Nephron progenitor cell (in vitro differentiated cells): ENCODE data around the gene NLRP3.
"Not testable (repeated sequence)": the region's sequence is repeated elsewhere in the genome, so short reads cannot be mapped to it uniquely, and the experiment has no call there.

Source experiments
- DNase-seq: peaks from one replicate; pipeline ENCODE4 v3.0.0; 2021
- H3K27ac Mint-ChIP-seq: 2 replicates; pipeline ENCODE4 v1.8.0; 2021; ENCODE audit warnings: mild to moderate bottlenecking, moderate library complexity, mixed read lengths
- H3K27me3 Mint-ChIP-seq: 2 replicates; pipeline ENCODE4 v1.8.0; 2021; ENCODE audit warnings: mild to moderate bottlenecking, low read depth, mixed read lengths; ENCODE audit not compliant: poor library complexity
- H3K36me3 Mint-ChIP-seq: 2 replicates; pipeline ENCODE4 v1.8.0; 2021; ENCODE audit warnings: low read depth, mixed read lengths
- H3K4me1 Mint-ChIP-seq: 2 replicates; pipeline ENCODE4 v1.8.0; 2021; ENCODE audit warnings: mixed read lengths
- H3K4me3 Mint-ChIP-seq: 2 replicates; pipeline ENCODE4 v1.8.0; 2021; ENCODE audit warnings: mild to moderate bottlenecking, moderate library complexity, mixed read lengths
- H3K9me3 Mint-ChIP-seq: 2 replicates; pipeline ENCODE4 v1.8.0; 2021; ENCODE audit warnings: mild to moderate bottlenecking, moderate library complexity, mixed read lengths
- CTCF ChIP-seq: fragments of 200-600 bp; sonication (generic); IDR thresholded peaks from 2 replicates; pipeline ENCODE4 v1.5.0; 2021; ENCODE audit warnings: antibody characterized with exemption

Gene NLRP3

GRCh38 chr1:247376659-247377058 lies 39.3 kb upstream of the NLRP3 start:
- H3K9me3 Mint-ChIP-seq: peaks cover 50% of the 10 kb centered on the region
- H3K4me3 Mint-ChIP-seq: no peak overlapping the region
- peaks cover 53% of the 10 kb centered on the region for H3K36me3 Mint-ChIP-seq
- peaks cover 29% of the 10 kb centered on the region for H3K4me1 Mint-ChIP-seq
- no peak overlapping the region for H3K27ac Mint-ChIP-seq
- no peak for DNase-seq
- no peak for TF ChIP-seq CTCF
- peaks cover 4% of the 10 kb centered on the region for H3K27me3 Mint-ChIP-seq

DNA sequence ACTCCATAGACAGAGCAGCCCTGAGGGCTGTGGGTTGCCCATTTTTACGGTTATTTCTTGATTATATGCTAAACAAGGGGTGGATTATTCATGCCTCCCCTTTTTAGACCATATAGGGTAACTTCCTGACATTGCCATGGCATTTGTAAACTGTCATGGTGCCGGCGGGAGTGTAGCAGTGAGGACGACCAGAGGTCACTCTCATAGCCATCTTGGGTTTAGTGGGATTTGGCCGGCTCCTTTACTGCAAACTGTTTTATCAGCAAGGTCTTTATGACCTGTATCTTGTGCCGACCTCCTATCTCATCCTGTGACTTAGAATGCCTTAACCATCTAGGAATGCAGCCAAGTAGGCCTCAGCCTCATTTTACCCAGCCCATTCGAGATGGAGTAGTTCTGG lies 38.3 kb upstream of the NLRP3 start:
- peaks cover 27% of the 10 kb centered on the region for H3K4me1 Mint-ChIP-seq
- peaks cover 50% of the 10 kb centered on the region for H3K9me3 Mint-ChIP-seq
- H3K4me3 Mint-ChIP-seq, H3K27me3 Mint-ChIP-seq, H3K27ac Mint-ChIP-seq, DNase-seq: not testable (repeated sequence)
- H3K36me3 Mint-ChIP-seq: peaks cover 53% of the 10 kb centered on the region

- Mint-ChIP-seq H3K27ac (no peak overlapping the region), H3K9me3 (peaks cover 54% of the 10 kb centered on the region), H3K4me3 (no peak overlapping the region), H3K36me3 (peaks cover 53% of the 10 kb centered on the region), H3K4me1 (peaks cover 25% of the 10 kb centered on the region), H3K27me3 (peaks cover 9% of the 10 kb centered on the region)
- DNase-seq: no peak
- no peak for TF ChIP-seq CTCF
Observed at GRCh38 chr1:247378334-247379073, 37.5 kb upstream of the NLRP3 start.

DNA sequence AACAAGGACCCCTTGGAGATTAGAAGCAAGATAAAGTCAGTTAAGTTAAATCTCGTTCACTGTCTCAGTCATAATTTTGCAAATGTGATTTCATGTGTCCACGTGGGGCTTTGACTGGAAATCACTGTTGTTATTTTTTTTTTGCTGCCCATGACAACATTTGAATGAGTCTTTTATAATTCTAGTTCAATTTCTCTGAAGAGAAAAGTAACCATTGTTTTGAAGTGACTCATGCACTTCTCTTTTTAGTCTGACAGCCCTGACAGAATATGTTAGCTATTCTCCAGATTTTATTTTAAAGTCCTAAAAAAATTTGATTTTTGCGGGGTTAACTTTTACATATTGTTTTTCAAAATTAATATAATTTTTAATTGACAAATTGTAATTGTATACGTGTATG lies 30.7 kb upstream of the NLRP3 start:
- no peak for TF ChIP-seq CTCF
- Mint-ChIP-seq H3K36me3 (no peaks in the 10 kb centered on the region), H3K9me3 (peaks cover 23% of the 10 kb centered on the region), H3K4me1 (peaks cover 15% of the 10 kb centered on the region), H3K4me3 (no peak overlapping the region), H3K27me3 (peaks cover 13% of the 10 kb centered on the region), H3K27ac (no peak overlapping the region)
- no peak for DNase-seq

DNA sequence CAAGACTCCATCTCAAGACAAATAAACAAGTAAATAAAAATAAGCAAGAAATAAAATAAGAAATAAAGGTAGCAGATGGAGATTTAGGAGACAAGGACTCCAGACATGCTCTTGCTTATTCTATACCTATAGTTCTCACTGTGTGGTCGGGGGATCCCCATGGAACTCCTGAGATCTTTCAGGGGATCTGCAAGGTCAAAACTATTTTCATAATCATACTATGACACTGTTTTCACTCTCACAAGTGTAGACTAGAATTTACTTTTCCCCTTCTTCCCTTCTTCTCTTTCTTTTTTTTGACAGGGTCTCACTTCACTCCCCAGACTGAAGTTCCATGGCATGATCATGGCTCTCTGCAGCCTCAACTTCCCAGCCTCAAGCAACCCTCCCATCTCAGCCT lies 29.8 kb upstream of the NLRP3 start:
- no peaks in the 10 kb centered on the region for H3K36me3 Mint-ChIP-seq
- TF ChIP-seq CTCF: no peak
- DNase-seq: no peak
- H3K9me3 Mint-ChIP-seq: peaks cover 21% of the 10 kb centered on the region
- H3K27me3 Mint-ChIP-seq: peaks cover 17% of the 10 kb centered on the region
- H3K4me3 Mint-ChIP-seq: no peak overlapping the region
- H3K27ac Mint-ChIP-seq: no peak overlapping the region
- H3K4me1 Mint-ChIP-seq: peaks cover 15% of the 10 kb centered on the region

DNA sequence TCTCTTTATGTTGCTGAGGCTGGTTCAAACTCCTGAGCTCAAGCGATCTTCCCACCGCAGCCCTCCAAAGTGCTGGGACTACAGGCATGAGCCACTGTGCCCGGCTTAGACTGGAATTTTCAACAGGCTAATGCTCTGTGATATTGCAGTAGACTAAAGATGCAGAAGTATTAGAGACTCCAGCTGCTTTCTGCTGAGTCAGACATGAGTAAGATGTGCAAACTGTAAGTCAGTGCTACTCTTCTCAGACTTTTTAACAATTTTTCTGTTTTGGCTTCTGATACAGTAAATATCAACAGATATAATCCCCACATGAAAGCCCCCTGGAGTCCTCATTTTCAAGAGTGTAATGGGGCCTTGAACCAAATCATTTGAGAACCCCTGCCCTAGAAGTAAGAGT lies 29.3 kb upstream of the NLRP3 start:
- no peak overlapping the region for H3K27ac Mint-ChIP-seq
- peaks cover 17% of the 10 kb centered on the region for H3K27me3 Mint-ChIP-seq
- H3K36me3 Mint-ChIP-seq: no peaks in the 10 kb centered on the region
- no peak for DNase-seq
- no peak for TF ChIP-seq CTCF
- H3K9me3 Mint-ChIP-seq: peaks cover 21% of the 10 kb centered on the region
- H3K4me3 Mint-ChIP-seq: no peak overlapping the region
- H3K4me1 Mint-ChIP-seq: peaks cover 15% of the 10 kb centered on the region
